ENCODE results near the gene TULP4. TPM values are rescaled to one million over a fixed set of nuclear protein-coding genes. Genes with fewer than 3 reads are reported as not detected.

Gene TULP4
- total RNA-seq, 4 donors from 2014 or later = 77.4 to 364 (median 129) TPM

- no peak for TF ChIP-seq POLR2A (IDR thresholded peaks at IDR 0.05)
- TF ChIP-seq CTCF (IDR thresholded peaks at IDR 0.05) = no peak
- intact Hi-C loops (cut with DNase I; ENCODE audit: low total_unique reads) = no loop called here
- Histone ChIP-seq H3K9me3 (no peaks in the 10 kb centered on the region), H3K27ac (no peak overlapping the region), H3K27me3 (no peaks in the 10 kb centered on the region), H3K4me3 (no peak overlapping the region), H3K4me1 (no peaks in the 10 kb centered on the region), H3K36me3 (no peaks in the 10 kb centered on the region)
- DNase-seq = no peak
These were observed 201.9 kb downstream of the TULP4 start for GRCh38 chr6:158514176-158514575.

- DNase-seq = no peak
- Histone ChIP-seq H3K4me1 (no peaks in the 10 kb centered on the region), H3K27me3 (no peaks in the 10 kb centered on the region), H3K9me3 (no peaks in the 10 kb centered on the region), H3K36me3 (no peaks in the 10 kb centered on the region), H3K27ac (no peak overlapping the region), H3K4me3 (no peak overlapping the region)
- intact Hi-C loops (cut with DNase I; ENCODE audit: low total_unique reads) = no loop called here
- TF ChIP-seq POLR2A (IDR thresholded peaks at IDR 0.05) (no peak), CTCF (IDR thresholded peaks at IDR 0.05) (no peak)
These were observed 202.7 kb downstream of the TULP4 start for GRCh38 chr6:158514991-158515390.

DNA sequence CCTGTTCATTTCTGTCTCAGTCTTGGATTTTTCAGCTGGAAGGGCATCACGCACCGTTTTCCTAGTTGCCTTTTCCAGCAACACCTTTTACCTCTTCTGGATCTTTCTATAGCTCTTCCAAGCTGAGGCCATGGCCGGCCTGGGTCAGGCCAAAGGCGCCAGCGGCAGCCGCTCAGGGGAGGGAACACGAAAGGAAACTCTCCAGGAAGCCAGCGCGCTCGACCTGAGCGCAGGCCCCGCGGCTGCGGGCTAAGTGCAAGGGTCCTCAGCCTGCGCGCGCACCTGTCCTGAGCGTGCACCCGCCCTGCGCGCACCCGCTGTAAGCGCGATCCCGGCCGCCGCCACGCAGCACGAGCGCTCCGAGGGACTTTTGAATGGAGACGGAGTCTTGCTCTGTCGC, 203.8 kb downstream of the TULP4 start:
- no peaks in the 10 kb centered on the region for H3K4me1 ChIP-seq
- H3K27me3 ChIP-seq = no peaks in the 10 kb centered on the region
- DNase-seq = no peak
- no peak overlapping the region for H3K4me3 ChIP-seq
- intact Hi-C loops (cut with DNase I; ENCODE audit: low total_unique reads) = no loop called here
- TF ChIP-seq CTCF (IDR thresholded peaks at IDR 0.05) = no peak
- TF ChIP-seq POLR2A (IDR thresholded peaks at IDR 0.05) = no peak
- H3K27ac ChIP-seq = no peak overlapping the region
- no peaks in the 10 kb centered on the region for H3K36me3 ChIP-seq
- H3K9me3 ChIP-seq = no peaks in the 10 kb centered on the region

GRCh38 chr6:158517038-158517437, 204.8 kb downstream of the TULP4 start:
- H3K4me1 ChIP-seq = no peaks in the 10 kb centered on the region

GRCh38 chr6:158517581-158517980, 205.3 kb downstream of the TULP4 start:
- no peaks in the 10 kb centered on the region for H3K36me3 ChIP-seq
- H3K9me3 ChIP-seq = no peaks in the 10 kb centered on the region
- no peak for DNase-seq
- no peak overlapping the region for H3K4me3 ChIP-seq
- no peaks in the 10 kb centered on the region for H3K4me1 ChIP-seq
- intact Hi-C loops (cut with DNase I; ENCODE audit: low total_unique reads) = no loop called here
- H3K27ac ChIP-seq = no peak overlapping the region
- H3K27me3 ChIP-seq = no peaks in the 10 kb centered on the region
- TF ChIP-seq POLR2A (IDR thresholded peaks at IDR 0.05) = no peak
- no peak for TF ChIP-seq CTCF (IDR thresholded peaks at IDR 0.05)

More at GRCh38 chr6:158517038-158517437, 204.8 kb downstream of the TULP4 start:
- no peak for TF ChIP-seq POLR2A (IDR thresholded peaks at IDR 0.05)
- TF ChIP-seq CTCF (IDR thresholded peaks at IDR 0.05) = no peak
- H3K4me3 ChIP-seq = no peak overlapping the region
- H3K36me3 ChIP-seq = no peaks in the 10 kb centered on the region
- intact Hi-C loops (cut with DNase I; ENCODE audit: low total_unique reads) = no loop called here
- H3K27me3 ChIP-seq = no peaks in the 10 kb centered on the region
- no peaks in the 10 kb centered on the region for H3K9me3 ChIP-seq
- no peak for DNase-seq
- no peak overlapping the region for H3K27ac ChIP-seq

Data from uterus (tissue), 4 donors.